G401.6 (cell line): Measurements from ENCODE around the gene OR4D9.
A peak's percentile ranks its signal among the peaks of the same experiment; 100 is the strongest.

ENCODE experiments used
- FAIRE-seq: peaks from 2 replicates; lab custom pipeline; 2012; peaks lifted over from hg19 to GRCh38; lab: Jason Lieb, UNC

Gene OR4D9

GRCh38 chr11:59550842-59551658 lies 39.7 kb downstream of the OR4D9 start:
- peak; percentile 88 for FAIRE-seq

- no peak for FAIRE-seq
These were observed 40.6 kb downstream of the OR4D9 start for GRCh38 chr11:59551659-59552521.

- no peak for FAIRE-seq
These were observed 41.5 kb downstream of the OR4D9 start for GRCh38 chr11:59552844-59553243.

- FAIRE-seq = no peak
These were observed 42.0 kb downstream of the OR4D9 start for GRCh38 chr11:59553323-59553722.

- FAIRE-seq = no peak
These were observed 44.3 kb downstream of the OR4D9 start for GRCh38 chr11:59555601-59556114.

- FAIRE-seq = peak; percentile 95
These were observed 45.0 kb downstream of the OR4D9 start for GRCh38 chr11:59556115-59556916.

- FAIRE-seq = no peak
These were observed 45.6 kb downstream of the OR4D9 start for GRCh38 chr11:59556917-59557348.

GRCh38 chr11:59558270-59558643 lies 46.9 kb downstream of the OR4D9 start:
- FAIRE-seq = no peak

GRCh38 chr11:59559886-59560285 lies 48.5 kb downstream of the OR4D9 start:
- no peak for FAIRE-seq

GRCh38 chr11:59560290-59560701 lies 49.0 kb downstream of the OR4D9 start:
- peak; percentile 6 for FAIRE-seq

- no peak for FAIRE-seq
These were observed 49.5 kb downstream of the OR4D9 start for GRCh38 chr11:59560702-59561473.

GRCh38 chr11:59562292-59562691 lies 51.0 kb downstream of the OR4D9 start:
- FAIRE-seq = no peak
